GM23248 (cell line): ENCODE data around the gene FAM120A.

Experiments
- EZH2 ChIP-seq: fragments of 200-600 bp; sonication (generic); IDR thresholded peaks from 2 replicates; pipeline ENCODE4 v1.6.1; 2018; ENCODE audit warnings: antibody characterized with exemption, mild to moderate bottlenecking; ENCODE audit not compliant: insufficient read depth, poor library complexity, severe bottlenecking
- EZH2phosphoT487 ChIP-seq: fragments of 200-600 bp; sonication (generic); IDR thresholded peaks from 2 replicates; pipeline ENCODE4 v1.6.1; 2018; ENCODE audit warnings: antibody characterized with exemption, moderate library complexity, mild to moderate bottlenecking, low read depth; ENCODE audit not compliant: insufficient read depth

DNA sequence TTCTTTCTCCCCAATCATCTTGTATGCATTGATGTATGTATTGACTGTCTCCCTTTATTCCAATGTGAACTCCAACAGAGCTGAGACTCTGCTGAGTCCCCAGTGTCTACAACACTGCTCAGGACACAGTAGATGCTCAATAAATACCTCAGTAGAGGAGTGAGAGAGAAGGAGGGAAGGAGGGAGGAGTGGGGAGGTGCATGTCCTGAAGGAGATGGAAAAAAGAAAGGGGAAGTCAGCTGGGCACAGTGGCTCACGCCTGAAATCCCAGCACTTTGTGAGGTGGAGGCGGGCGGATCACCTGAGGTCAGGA is 122.0 kb downstream of the FAM120A start:
- no peak for TF ChIP-seq EZH2
- no peak for TF ChIP-seq EZH2phosphoT487
